Prostate gland (tissue), 2 donors: Measurements from ENCODE around the gene ZFR. TPM values are rescaled to one million over a fixed set of nuclear protein-coding genes. Genes with fewer than 3 reads are reported as not detected.

Experiments
- DNase-seq: peaks from one replicate; pipeline ENCODE4 v3.0.0-alpha.2; 2019; ENCODE audit warnings: low spot score
- H3K27ac ChIP-seq, 2 donors: fragments of 200-600 bp; sonication (generic); 2 replicates each; pipeline ENCODE4 v1.5.1; 2017 to 2019
- H3K27me3 ChIP-seq: fragments of 200-600 bp; sonication (generic); replicated peaks from 2 replicates; pipeline ENCODE4 v1.5.1; 2019; ENCODE audit not compliant: insufficient read depth
- H3K36me3 ChIP-seq, 2 donors: fragments of 200-600 bp; sonication (generic); 1 replicate in 1 of 2; 2 replicates in 1 of 2; pipeline versions ENCODE4 v1.5.1 to v1.8.1; 2017 to 2019
- H3K4me1 ChIP-seq: fragments of 200-600 bp; sonication (generic); replicated peaks from 2 replicates; pipeline ENCODE4 v1.5.1; 2019
- H3K4me3 ChIP-seq, 2 donors: fragments of 200-600 bp; sonication (generic); 2 replicates each; pipeline ENCODE4 v1.5.1; 2017 to 2019
- H3K9me3 ChIP-seq: fragments of 200-600 bp; sonication (generic); 2 replicates; pipeline ENCODE4 v1.5.1; 2017
- CTCF ChIP-seq, 4 experiments: fragments of 200-600 bp in 2 of 4; fragments of 450-650 bp in 2 of 4; sonication (generic) in 2 of 4; IDR thresholded peaks; 1 replicate in 3 of 4; 2 replicates in 1 of 4; pipeline ENCODE4 v1.5.1; 2016 to 2019; ENCODE audit warnings: antibody characterized with exemption in 4 of 4, mild to moderate bottlenecking in 2 of 4, moderate library complexity in 2 of 4
- POLR2A ChIP-seq: fragments of 450-650 bp; IDR thresholded peaks from one replicate; pipeline ENCODE4 v1.6.1; 2016; ENCODE audit warnings: antibody characterized with exemption, mild to moderate bottlenecking
- POLR2AphosphoS5 ChIP-seq: sonication (generic); formaldehyde crosslinking; IDR thresholded peaks from one replicate; pipeline ENCODE4 v1.6.1; 2017; ENCODE audit warnings: antibody characterized with exemption
- WGBS: methylation state at CpG from one replicate; pipeline ENCODE4 v1.1.5; 2018; 5-methylcytosine and 5-hydroxymethylcytosine counted together
- intact Hi-C: fragments of 100-400 bp; cut with DNase I; formaldehyde crosslinking; loops from one replicate; pipeline ENCODE4 v1.14.2; 2022
- total RNA-seq, 2 donors: library from RNA; depleted of rRNA; stranded (reverse); fragments of >200 nt; gene quantifications; one replicate each; pipeline ENCODE4 v1.1.0, GENCODE V29; 2016

The ZFR gene
- total RNA-seq, 2 donors from 2014 or later, result 69.0 to 73.7 TPM

DNA sequence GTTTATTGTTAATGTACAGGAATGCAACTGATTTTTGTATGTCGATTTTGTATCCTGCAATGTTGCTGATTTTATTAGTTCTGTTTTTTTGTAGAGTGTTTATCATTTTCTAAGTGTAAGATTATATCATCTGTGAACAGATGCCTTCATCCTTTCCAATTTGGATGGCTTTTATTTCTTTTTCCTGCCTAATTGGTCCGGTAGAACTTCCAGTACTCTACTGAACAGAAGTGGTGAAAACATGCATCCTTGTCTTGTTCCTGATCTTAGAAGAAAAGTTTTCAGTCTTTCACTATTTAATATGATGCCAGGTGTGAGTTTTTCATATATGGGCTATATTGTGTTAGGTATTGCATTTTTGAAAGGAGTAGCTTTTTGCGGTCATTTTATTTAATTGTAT is 42.5 kb upstream of the ZFR start:
- H3K27me3 ChIP-seq, result no peaks in the 10 kb centered on the region
- H3K4me3 ChIP-seq, result no peak overlapping the region
- H3K9me3 ChIP-seq, result no peaks in the 10 kb centered on the region
- DNase-seq, result no peak
- H3K4me1 ChIP-seq, result no peaks in the 10 kb centered on the region
- no peak overlapping the region for H3K27ac ChIP-seq
- 66% methylated on average over 3 of the region's 3 CpGs for WGBS
- intact Hi-C loops, result no loop called here
- H3K36me3 ChIP-seq, result no peaks in the 10 kb centered on the region
- no peak for TF ChIP-seq POLR2AphosphoS5

DNA sequence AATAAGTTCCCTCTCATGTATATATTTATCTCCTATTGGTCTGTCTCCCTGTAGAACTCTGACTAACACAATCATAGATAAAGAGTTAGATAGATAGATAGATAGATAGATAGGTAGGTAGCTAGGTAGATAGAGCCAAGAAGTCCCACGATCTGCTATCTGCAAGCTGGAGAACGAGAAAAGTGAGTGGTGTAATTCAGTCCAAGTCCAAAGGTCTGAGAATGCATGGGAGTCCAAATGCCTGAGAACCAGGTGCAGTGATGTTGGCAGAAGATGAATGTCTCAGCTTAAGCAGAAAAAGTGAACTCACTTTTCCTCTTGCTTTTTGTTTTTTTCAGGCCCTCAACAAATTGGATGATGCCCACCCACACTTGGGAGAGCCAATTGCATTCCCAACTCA is 37.7 kb upstream of the ZFR start:
- Histone ChIP-seq H3K36me3 (no peaks in the 10 kb centered on the region), H3K27ac (no peak overlapping the region), H3K27me3 (no peaks in the 10 kb centered on the region), H3K4me1 (no peaks in the 10 kb centered on the region), H3K4me3 (no peak overlapping the region), H3K9me3 (no peaks in the 10 kb centered on the region)
- TF ChIP-seq CTCF (IDR thresholded peaks at IDR 0.05) (no peak), POLR2A (no peak), POLR2AphosphoS5 (no peak)
- intact Hi-C loops, result no loop called here
- DNase-seq, result no peak
- 67% methylated on average over 2 of the region's 2 CpGs for WGBS

DNA sequence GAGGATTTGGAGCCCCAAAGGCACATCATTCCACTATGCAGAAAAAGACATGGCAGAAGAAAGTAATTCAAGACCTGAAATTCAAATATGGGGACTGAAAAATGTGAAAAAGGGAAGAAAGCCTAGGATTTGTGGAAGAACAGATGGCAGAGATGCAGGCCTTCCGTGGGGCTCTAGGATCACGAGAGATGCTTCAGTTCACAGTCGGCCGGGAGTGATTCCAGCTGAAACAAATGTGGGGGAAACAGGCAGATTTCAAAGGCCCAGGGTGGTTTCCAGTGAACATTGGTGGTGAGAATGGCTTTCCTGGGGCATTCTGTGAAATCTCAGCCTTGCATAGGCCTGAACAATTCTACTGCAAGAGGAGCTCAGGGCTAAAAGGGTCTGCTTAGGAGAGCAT is 34.6 kb upstream of the ZFR start:
- Histone ChIP-seq H3K9me3 (no peaks in the 10 kb centered on the region), H3K4me1 (no peaks in the 10 kb centered on the region), H3K4me3 (no peak overlapping the region), H3K36me3 (no peaks in the 10 kb centered on the region), H3K27me3 (no peaks in the 10 kb centered on the region), H3K27ac (no peak overlapping the region)
- intact Hi-C loops, result no loop called here
- 88% methylated on average over 4 of the region's 4 CpGs for WGBS
- no peak for DNase-seq
- TF ChIP-seq POLR2A (no peak), POLR2AphosphoS5 (no peak), CTCF (IDR thresholded peaks at IDR 0.05) (no peak)

- Histone ChIP-seq H3K27ac (no peak overlapping the region), H3K36me3 (no peaks in the 10 kb centered on the region), H3K4me3 (no peak overlapping the region), H3K27me3 (no peaks in the 10 kb centered on the region), H3K9me3 (no peaks in the 10 kb centered on the region), H3K4me1 (no peaks in the 10 kb centered on the region)
- no peak for DNase-seq
- no peak for TF ChIP-seq POLR2A
- TF ChIP-seq CTCF (IDR thresholded peaks at IDR 0.05), result no peak
- TF ChIP-seq POLR2AphosphoS5, result no peak
- 50% methylated on average over 1 of the region's 1 CpG for WGBS
- intact Hi-C loops, result no loop called here
These were observed 32.4 kb upstream of the ZFR start for GRCh38 chr5:32476891-32477290.

DNA sequence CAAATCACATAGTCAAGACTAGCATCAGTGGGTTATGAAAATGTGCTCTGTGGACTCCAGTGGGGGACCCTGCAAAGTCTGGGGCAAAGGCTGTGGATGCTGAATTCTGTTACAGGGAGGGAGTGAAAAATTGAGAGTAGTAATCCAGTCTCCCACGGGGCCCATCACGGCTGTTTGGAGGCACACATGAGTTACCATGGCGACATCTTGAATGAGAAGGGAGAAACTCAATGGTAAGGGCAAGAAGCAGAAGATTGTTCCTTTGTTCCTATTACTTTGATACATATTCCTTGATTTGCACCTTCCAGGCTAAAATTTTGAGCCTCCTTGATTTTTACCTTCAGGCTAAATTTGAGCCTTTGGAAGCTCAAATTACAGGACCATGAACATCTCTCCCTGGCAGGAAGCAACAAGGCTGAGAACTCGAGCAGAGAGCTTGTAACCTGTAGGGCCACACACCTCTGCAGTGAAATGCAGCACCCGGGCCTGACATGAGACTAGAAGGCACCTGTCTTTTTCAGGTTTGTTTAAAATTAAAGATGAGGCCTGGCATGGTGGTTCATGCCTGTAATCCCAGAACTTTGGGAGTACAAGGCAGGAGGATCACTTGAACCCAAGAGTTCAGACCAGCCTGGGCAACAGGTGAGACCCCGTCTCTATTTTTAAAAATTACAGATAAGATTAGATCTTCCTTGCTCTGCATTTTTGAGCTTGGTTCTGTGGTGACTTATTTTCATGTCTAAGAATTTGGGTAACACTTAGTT is 31.0 kb upstream of the ZFR start:
- no peak for DNase-seq
- H3K27me3 ChIP-seq, result no peaks in the 10 kb centered on the region
- no peak overlapping the region for H3K27ac ChIP-seq
- H3K4me1 ChIP-seq, result no peaks in the 10 kb centered on the region
- no peak overlapping the region for H3K4me3 ChIP-seq
- intact Hi-C loops, result no loop called here
- TF ChIP-seq POLR2AphosphoS5 (no peak), CTCF (IDR thresholded peaks at IDR 0.05) (no peak), POLR2A (no peak)
- no peaks in the 10 kb centered on the region for H3K9me3 ChIP-seq
- WGBS, result 68% methylated on average over 6 of the region's 6 CpGs
- H3K36me3 ChIP-seq, result no peaks in the 10 kb centered on the region
